WI38 (cell line): Measurements from ENCODE around the gene RNF224.

Source experiments
- H3K4me3 ChIP-seq: 2 replicates; pipeline ENCODE4 v1.5.1; 2011; ENCODE audit warnings: low read depth, mild to moderate bottlenecking, control low read depth, low read length
- CTCF ChIP-seq: IDR thresholded peaks from 2 replicates; pipeline ENCODE4 v1.5.1; 2012; ENCODE audit warnings: low read depth, mild to moderate bottlenecking, control low read depth, low read length

Gene RNF224

DNA sequence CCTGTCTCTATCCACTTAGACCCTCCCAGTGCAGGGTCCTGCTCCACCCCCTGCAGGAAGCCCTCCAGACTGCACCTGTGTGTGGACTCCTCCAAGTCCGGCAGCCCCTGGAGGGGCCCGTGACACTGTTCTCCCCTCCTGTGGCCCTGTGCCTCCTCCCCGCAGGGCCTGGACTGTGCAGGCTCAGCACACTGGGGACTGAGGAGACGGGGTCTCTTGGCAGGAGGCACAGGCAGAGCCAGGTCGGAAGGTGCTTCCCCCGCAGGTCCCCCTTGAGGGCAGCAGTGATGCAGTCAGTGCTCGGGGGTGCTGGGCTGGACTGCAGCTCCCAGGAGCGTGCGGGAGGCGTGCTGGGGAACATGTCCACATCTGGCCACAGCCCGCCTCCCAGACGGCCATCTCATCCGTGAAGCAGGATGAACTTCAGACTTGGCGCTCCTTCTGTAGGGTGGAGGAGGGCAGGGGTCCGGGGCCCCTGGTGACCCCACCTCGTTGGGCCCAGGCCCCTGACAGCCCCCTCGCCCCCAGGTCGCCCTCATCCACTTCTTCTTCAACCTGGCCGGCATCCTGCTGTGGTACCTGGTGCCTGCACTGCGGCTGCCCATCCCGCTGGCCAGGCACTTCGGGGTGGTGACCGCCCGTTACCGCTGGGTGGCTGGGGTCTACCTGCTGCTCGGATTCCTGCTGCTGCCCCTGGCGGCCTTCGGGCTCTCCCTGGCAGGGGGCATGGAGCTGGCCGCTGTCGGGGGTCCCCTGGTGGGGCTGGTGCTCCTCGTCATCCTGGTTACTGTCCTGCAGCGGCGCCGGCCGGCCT lies 8.3 kb downstream of the RNF224 start:
- no peak overlapping the region for H3K4me3 ChIP-seq
- TF ChIP-seq CTCF, result no peak

DNA sequence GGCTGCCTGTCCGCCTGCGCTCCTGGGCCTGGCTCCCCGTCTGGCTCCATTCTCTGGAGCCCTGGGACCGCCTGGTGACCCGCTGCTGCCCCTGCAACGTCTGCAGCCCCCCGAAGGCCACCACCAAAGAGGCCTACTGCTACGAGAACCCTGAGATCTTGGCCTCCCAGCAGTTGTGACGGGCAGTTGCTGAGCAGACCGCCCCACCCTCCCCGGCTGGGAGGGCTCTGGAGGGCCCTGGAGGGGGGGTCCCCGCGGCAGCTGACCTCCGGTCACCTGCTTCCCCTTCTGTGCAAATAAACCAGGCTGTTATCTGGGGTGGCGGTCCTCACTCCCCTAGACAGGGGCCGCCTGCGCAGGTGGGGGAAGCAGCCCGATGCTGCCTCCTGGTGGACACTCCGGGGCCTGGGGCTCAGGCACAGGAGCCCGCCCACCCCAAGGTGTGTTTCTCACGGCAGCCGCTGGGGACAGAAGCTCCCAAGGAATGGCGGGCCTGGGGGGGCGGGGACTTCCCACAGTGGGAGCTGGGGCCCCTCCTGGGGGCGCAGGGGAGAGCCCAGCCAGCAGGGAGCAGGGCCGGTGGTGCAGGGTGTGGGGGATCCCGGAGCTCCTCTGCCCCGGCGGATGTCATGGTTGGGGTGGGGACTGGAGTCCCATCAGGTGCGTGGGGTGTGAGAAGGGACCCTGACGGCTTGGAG lies 9.1 kb downstream of the RNF224 start:
- H3K4me3 ChIP-seq, result no peak overlapping the region

GRCh38 chr9:137236936-137237421 lies 9.7 kb downstream of the RNF224 start:
- no peak for TF ChIP-seq CTCF
- no peak overlapping the region for H3K4me3 ChIP-seq

More for the DNA sequence above, 9.1 kb downstream of the RNF224 start:
- peak; percentile 92 for TF ChIP-seq CTCF

- TF ChIP-seq CTCF, result no peak
- no peak overlapping the region for H3K4me3 ChIP-seq
Measured at GRCh38 chr9:137237759-137238726, 10.7 kb downstream of the RNF224 start.

DNA sequence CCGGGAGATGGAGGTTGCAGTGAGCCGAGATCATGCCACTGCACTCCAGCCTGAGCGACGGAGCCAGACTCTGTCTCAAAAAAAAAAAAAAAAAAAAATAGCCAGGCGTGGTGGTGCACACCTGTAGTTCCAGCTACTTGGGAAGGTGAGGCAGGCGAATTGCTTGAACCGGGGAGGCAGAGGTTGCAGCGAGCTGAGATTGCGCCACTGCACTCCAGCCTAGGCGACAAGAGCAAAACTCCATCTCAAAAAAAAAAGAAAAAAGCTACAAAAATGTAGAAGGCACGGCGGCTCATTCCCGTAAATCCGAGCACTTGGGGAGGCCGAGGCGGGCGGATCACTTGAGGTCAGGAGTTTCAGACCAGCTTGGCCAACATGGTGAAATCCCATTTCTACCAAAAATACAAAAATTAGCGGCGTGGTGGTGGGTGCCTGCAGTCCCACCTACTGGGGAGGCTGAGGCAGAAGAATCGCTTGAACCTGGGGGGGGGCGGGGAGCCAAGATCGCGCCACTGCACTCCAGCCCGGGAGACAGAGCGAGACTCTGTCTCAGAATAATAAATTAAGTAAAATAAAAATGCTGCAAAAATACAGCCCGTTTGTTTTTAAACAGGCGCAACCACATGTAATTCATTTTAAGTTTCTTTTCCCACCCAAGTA lies 12.4 kb downstream of the RNF224 start:
- H3K4me3 ChIP-seq, result peak overlapping the region; percentile 67

DNA sequence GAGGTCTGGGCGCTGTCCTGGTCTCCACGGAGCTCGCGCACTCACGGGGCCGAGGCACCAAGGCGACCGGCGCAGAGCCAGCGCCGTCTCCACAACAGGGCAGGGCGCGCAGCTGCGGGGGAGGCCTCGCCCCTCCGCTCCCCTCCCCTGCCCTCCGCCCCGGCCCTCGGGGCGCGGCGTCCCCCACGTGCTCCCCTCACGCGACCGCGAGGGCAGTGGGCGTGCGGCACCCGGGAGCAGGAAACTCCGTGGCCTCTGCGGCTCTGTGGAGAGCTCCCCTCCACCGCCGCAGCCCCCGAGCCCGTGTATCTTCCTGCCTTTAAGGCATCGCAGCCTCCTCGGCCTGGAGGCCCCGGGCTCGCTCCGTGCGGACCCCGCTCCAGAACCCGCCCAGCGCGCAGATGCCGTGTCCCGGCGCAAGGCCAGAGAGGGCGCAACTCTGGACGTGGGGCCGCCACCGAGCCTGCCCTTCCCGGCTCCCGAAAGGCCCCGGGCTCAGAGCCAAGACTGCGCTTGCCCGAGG lies 13.1 kb downstream of the RNF224 start:
- no peak for TF ChIP-seq CTCF
- peak overlapping the region; percentile 67 for H3K4me3 ChIP-seq
